Measurements from ENCODE around the gene NANOGP8.

DNA sequence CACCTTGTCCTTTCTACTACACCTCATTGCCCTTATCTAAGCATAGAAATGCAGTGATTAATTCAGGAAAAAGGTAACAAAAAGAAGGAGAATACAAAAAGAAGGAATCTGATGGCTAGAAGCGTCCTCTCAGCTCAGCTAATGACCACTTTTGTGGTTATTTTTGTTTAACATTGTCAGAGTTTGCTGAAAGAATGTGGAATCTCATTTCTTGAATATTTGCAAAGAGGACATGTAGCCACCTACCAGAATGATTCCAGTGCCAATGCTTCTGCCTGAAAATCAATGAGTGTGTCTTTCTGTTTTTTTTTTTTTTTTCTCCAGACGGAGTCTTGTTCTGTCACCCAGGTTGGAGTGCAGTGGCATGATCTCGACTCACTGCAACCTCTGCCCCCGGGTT is 24.5 kb downstream of the NANOGP8 start:
- TF ChIP-seq, protein P1, sequence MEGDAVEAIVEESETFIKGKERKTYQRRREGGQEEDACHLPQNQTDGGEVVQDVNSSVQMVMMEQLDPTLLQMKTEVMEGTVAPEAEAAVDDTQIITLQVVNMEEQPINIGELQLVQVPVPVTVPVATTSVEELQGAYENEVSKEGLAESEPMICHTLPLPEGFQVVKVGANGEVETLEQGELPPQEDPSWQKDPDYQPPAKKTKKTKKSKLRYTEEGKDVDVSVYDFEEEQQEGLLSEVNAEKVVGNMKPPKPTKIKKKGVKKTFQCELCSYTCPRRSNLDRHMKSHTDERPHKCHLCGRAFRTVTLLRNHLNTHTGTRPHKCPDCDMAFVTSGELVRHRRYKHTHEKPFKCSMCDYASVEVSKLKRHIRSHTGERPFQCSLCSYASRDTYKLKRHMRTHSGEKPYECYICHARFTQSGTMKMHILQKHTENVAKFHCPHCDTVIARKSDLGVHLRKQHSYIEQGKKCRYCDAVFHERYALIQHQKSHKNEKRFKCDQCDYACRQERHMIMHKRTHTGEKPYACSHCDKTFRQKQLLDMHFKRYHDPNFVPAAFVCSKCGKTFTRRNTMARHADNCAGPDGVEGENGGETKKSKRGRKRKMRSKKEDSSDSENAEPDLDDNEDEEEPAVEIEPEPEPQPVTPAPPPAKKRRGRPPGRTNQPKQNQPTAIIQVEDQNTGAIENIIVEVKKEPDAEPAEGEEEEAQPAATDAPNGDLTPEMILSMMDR (IDR thresholded peaks at IDR 0.05), result no peak
- TF ChIP-seq POLR2AphosphoS5 (IDR thresholded peaks at IDR 0.05), result no peak
